ENCODE results near the gene CDH4. TPM values are rescaled to one million over a fixed set of nuclear protein-coding genes. Genes with fewer than 3 reads are reported as not detected.

The CDH4 gene
- total and polyA plus RNA-seq, 10 donors, result 0.30 to 20.1 (median 7.7) TPM

DNA sequence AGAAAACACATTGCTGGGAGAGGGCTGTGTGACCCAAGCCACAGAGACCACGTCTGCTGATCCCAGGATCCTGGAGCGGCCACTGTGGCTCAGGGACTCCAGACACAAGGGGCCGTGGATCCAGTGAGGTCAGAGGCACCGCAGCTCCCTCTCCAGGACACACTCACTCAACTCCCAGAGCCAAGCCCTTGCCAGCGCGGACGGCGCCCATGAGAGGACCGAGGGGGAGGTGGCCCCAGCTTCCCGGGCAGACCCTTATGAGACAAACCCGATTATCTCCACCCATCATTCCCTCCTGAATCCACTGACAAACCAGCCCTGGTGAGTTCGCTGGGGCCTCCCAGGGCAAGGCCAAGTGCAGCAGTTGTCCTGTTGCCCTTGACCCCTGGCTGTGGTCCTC lies 612.4 kb downstream of the CDH4 start:
- H3K4me1 ChIP-seq, result no peaks in the 10 kb centered on the region
- TF ChIP-seq, protein P1, sequence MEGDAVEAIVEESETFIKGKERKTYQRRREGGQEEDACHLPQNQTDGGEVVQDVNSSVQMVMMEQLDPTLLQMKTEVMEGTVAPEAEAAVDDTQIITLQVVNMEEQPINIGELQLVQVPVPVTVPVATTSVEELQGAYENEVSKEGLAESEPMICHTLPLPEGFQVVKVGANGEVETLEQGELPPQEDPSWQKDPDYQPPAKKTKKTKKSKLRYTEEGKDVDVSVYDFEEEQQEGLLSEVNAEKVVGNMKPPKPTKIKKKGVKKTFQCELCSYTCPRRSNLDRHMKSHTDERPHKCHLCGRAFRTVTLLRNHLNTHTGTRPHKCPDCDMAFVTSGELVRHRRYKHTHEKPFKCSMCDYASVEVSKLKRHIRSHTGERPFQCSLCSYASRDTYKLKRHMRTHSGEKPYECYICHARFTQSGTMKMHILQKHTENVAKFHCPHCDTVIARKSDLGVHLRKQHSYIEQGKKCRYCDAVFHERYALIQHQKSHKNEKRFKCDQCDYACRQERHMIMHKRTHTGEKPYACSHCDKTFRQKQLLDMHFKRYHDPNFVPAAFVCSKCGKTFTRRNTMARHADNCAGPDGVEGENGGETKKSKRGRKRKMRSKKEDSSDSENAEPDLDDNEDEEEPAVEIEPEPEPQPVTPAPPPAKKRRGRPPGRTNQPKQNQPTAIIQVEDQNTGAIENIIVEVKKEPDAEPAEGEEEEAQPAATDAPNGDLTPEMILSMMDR (IDR thresholded peaks at IDR 0.05 in 8 of 11, conservative IDR thresholded peaks at IDR 0.05 in 3 of 11), result no peak
- TF ChIP-seq POLR2AphosphoS5 (IDR thresholded peaks at IDR 0.05) (no peak), POLR2A (IDR thresholded peaks at IDR 0.05) (no peak)
- WGBS, 5 donors, result 88 to 93% (median 88%) methylated on average over 4 to 12 of the region's 12 CpGs
- H3K27me3 ChIP-seq (replicated peaks in 1 of 7), result peaks cover 0 to 20% (median 0%) of the 10 kb centered on the region in 7 donors
- H3K27ac ChIP-seq, result no peak overlapping the region
- intact Hi-C loops (cut with DNase I; ENCODE audit: low total_unique reads), result no loop called here
- H3K9me3 ChIP-seq, result peaks cover 0 to 22% (median 9%) of the 10 kb centered on the region in 8 donors
- no peak for DNase-seq
- H3K36me3 ChIP-seq, result no peaks in the 10 kb centered on the region
- no peak overlapping the region for H3K4me3 ChIP-seq

DNA sequence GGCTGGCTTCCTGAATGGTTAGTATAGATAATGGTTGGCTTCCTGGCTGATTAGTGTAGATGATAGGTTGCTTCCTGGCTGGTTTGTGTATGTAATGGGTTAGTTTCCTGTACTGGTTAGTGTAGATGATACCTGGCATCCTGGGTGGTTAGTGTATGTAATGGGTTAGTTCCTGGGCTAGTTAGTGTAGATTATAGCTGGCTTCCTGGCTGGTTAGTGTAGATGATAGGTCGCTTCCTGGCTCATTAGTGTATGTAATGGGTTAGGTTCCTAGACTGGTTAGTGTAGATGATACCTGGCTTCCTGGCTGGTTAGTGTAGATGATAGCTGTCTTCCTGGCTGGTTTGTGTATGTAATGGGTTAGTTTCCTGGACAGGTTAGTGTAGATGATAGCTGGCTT lies 613.3 kb downstream of the CDH4 start:
- Histone ChIP-seq H3K4me1 (no peaks in the 10 kb centered on the region), H3K4me3 (no peak overlapping the region), H3K9me3 (peaks cover 0 to 22% (median 9%) of the 10 kb centered on the region in 8 donors), H3K27me3 (replicated peaks in 1 of 7) (peaks cover 0 to 20% (median 0%) of the 10 kb centered on the region in 7 donors), H3K36me3 (no peaks in the 10 kb centered on the region), H3K27ac (no peak overlapping the region)
- TF ChIP-seq POLR2AphosphoS5 (IDR thresholded peaks at IDR 0.05), result no peak
- TF ChIP-seq, protein P1 (IDR thresholded peaks at IDR 0.05 in 8 of 11, conservative IDR thresholded peaks at IDR 0.05 in 3 of 11), result no peak
- TF ChIP-seq POLR2A (IDR thresholded peaks at IDR 0.05), result no peak
- no peak for DNase-seq
- intact Hi-C loops (cut with DNase I; ENCODE audit: low total_unique reads), result no loop called here
- WGBS, 5 donors, result 73 to 88% (median 77%) methylated on average over 1 of the region's 1 CpG

GRCh38 chr20:61866165-61866564 lies 614.1 kb downstream of the CDH4 start:
- Histone ChIP-seq H3K4me3 (no peak overlapping the region), H3K27ac (no peak overlapping the region), H3K36me3 (no peaks in the 10 kb centered on the region), H3K9me3 (peaks cover 0 to 23% (median 9%) of the 10 kb centered on the region in 8 donors), H3K4me1 (no peaks in the 10 kb centered on the region), H3K27me3 (replicated peaks in 1 of 7) (peaks cover 0 to 15% (median 0%) of the 10 kb centered on the region in 7 donors)
- intact Hi-C loops (cut with DNase I; ENCODE audit: low total_unique reads), result no loop called here
- TF ChIP-seq, protein P1 (IDR thresholded peaks at IDR 0.05 in 8 of 11, conservative IDR thresholded peaks at IDR 0.05 in 3 of 11), result no peak
- TF ChIP-seq POLR2A (IDR thresholded peaks at IDR 0.05) (no peak), POLR2AphosphoS5 (IDR thresholded peaks at IDR 0.05) (no peak)
- no peak for DNase-seq
- 70 to 87% (median 83%) methylated on average over 5 of the region's 5 CpGs for WGBS, 5 donors

GRCh38 chr20:61868006-61868405 lies 615.9 kb downstream of the CDH4 start:
- WGBS, 5 donors, result 84 to 94% (median 87%) methylated on average over 12 to 13 of the region's 13 CpGs
- H3K4me1 ChIP-seq, result no peaks in the 10 kb centered on the region
- no peaks in the 10 kb centered on the region for H3K36me3 ChIP-seq
- peaks cover 0 to 33% (median 9%) of the 10 kb centered on the region in 8 donors for H3K9me3 ChIP-seq
- no peak for TF ChIP-seq POLR2AphosphoS5 (IDR thresholded peaks at IDR 0.05)
- TF ChIP-seq, protein P1 (IDR thresholded peaks at IDR 0.05 in 8 of 11, conservative IDR thresholded peaks at IDR 0.05 in 3 of 11), result no peak
- H3K4me3 ChIP-seq, result no peak overlapping the region
- no peak for DNase-seq
- no peak overlapping the region for H3K27ac ChIP-seq
- peaks cover 0 to 6% (median 0%) of the 10 kb centered on the region in 7 donors for H3K27me3 ChIP-seq (replicated peaks in 1 of 7)
- intact Hi-C loops (cut with DNase I; ENCODE audit: low total_unique reads), result no loop called here
